NCI-H187 (cell line): Measurements from ENCODE around the gene WNK1.
"Not testable (repeated sequence)": the region's sequence is repeated elsewhere in the genome, so short reads cannot be mapped to it uniquely, and the experiment has no call there.

ENCODE experiments used
- DNase-seq, 2 experiments: peaks; one replicate each; lab custom pipeline; 2025; lab: John Stamatoyannopoulos, UW

The WNK1 gene

DNA sequence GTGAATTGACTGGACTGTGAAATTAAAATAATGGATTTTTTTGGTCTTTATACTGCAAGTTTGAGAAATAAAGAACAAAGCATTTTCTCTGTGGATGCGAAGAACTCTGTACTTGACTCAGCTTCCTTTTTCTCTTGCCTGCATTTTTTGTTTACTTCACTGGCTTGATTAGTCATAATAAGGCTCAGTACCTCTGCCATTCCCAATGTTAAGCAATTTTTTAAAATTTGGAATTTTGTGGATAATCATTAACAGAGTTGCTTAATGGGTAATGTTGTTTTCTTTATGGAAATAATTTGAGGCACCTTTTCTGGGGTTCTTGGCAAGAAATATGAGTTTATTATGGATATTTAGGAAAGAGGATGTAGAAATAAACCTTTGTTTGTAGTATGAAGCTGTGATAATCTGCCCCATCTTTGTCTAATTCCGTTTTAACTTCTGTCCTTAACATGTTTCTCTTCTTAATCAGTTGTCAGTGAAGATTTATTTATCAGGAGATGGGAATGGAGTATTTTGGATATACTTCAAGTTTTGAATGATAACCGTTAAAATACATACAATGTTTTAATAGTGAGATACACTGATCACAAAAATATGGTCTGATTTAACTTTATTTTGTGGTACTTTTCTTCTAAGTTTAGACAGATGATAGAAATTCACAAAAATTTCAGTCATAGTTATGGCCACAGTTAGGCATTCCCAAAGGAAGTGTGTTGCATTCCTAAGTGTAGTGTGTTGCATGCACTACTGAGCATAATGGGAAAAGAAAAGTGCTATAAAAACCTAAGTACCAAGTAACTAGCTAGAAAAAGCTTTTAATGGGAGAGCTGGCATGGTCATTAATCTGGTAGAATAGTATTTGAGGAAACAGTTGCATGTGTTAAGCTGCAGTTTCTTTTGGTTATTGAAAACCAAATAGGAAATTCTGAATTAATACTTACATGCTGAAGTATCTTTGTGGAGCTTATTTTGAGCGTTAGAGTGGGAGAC is 27.7 kb downstream of the WNK1 start:
- peak in 1 of 2 experiments; percentile 5 for DNase-seq

DNA sequence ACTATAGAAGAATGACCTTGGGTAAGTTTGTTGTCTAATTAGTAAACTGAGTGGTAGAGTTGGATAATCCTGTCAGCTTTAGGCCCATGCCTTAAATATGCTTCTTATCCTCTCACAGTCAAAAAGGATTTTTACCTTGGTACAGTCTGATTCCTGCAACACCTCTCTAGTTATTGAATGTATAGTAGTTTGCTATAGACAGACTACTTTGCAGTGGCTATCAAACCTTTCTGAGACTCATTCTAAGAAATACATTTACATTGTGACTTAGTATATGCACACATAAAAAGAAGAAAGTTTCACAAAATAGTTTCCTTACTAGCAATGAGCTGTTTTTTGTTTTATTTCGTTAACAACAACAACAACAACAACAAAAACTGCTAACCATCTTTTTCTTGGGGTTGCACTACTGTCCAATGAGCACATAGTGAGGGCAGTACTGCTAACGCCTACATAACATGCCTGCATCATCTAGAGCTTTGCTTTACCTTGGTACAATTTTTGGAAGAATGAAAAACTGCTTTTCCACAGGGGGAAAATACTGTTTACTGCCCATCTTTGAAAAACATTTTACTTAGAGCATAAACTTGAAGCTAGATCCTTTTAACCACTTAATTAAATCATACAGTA is 28.5 kb downstream of the WNK1 start:
- no peak for DNase-seq

DNA sequence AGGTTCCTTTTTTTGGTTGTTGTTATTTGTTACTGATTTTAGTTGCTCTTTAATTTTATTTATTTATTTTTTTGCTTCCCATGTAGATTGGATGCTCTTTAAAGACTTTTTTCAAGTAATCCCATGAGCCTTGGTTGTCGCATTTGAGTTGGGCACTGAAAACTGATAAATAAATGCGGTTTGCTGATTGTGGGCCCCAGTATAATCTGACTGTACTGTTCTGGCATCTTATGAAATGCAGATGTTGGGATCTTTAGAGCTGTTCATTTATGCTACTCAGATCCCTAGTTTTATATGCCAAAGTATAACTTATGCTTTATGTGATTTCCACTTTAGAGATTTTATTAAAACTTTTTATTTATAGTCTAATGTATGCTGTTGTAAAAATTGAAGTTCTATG is 33.3 kb downstream of the WNK1 start:
- no peak for DNase-seq

DNA sequence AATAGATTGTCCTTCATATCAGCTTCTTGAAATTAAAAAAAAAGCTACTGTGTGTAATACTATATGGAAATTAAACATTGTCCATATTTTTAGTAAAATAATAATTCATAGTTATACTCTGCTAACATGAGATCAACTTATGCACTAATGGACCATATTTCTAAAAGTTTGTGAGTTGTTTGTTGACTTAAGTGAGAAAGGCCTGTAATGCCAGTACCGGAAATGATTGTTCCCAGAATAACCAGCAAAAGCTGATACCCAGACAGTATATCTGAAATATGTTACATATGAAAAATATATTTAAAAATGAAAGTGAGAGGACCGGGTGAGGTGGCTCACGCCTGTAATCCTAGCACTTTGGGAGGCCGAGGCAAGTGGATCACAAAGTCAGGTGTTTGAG is 35.9 kb downstream of the WNK1 start:
- DNase-seq, result no peak

DNA sequence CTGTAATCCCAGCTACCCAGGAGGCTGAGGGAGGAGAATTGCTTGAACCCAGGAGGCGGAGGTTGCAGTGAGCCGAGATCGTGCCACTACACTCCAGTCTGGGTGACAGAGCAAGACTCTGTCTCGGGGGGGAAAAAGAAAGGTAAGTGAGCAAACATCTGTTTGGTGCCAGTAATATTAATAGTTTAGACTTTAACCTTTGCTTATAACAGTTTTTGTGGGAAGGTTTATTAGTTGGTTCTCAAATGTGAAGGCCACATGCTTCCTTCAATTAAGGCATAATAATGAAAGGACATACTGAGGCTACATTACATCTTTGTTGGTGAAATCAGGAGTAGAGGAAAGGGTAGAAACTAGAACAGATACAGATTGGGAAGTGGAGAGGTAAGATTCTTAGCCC is 36.4 kb downstream of the WNK1 start:
- DNase-seq, result not testable (repeated sequence)

DNA sequence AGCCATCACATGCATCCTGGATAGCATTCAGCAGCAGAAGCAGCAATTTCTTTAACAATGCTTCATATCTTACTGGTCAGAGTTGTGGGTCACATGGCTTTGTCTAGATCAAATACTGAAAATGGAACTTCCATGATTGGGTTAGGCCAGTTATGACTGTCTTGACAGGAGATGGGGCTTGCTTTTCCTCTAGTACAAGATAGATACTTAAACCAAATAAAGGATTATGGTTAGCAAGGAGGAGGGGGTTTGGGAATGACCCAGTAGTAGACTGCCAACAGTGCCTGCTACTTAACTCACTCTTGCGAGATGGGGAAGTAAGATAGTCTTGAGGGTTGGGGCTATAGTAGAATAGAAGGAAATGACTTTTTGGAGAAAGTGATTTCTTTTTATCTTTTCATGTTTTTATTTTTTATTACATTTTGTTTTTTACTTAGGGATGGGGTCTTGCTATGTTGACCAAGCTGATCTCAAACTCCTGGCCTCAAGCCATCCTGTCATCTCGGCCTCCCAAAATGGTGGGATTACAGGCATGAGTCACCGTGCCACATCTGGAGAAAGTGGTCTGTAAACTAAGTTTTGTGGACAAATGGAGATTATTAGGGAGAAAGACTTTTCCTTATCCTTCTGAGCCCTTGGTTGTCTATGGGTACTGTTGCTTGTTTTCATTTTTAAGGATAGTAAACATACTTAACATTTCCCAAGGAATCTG is 37.6 kb downstream of the WNK1 start:
- DNase-seq, result no peak

DNA sequence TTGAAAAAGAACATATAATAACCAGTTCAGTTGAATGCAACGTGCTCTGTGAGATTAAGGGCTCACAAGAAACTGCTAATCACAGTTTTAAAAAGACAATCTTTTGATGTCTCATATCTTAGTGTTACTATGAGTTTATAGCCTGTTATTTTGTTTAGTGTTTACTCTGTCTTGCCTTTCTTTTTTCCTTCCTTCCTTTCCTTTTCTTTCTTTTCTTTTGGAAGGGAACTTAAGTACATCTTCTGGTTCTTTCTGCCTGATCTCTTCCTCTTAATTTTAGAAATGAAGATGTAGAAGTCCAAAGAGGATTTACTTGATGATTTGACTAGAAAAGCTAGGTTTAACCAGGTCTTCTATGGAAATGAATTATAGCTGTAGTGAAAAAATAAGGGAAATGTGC is 38.2 kb downstream of the WNK1 start:
- no peak for DNase-seq

DNA sequence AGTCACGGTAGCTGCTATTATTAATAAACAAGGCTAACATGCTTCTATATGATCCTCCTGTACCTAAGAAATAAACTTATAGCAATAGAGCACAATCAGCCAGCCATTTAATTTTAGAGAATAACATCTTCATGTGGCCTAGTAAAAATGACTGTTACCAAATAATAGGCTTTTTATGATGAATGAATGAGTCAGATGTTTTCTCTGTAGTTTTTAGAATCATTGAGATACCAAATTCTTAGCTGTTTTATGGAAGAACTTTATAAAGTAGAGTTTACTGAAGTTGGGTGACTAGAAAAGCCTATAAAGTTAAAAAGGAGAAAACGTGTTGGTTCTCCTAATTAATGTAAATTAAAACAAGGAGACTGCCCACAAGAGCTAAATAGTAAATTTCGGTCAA is 40.7 kb downstream of the WNK1 start:
- no peak for DNase-seq

DNA sequence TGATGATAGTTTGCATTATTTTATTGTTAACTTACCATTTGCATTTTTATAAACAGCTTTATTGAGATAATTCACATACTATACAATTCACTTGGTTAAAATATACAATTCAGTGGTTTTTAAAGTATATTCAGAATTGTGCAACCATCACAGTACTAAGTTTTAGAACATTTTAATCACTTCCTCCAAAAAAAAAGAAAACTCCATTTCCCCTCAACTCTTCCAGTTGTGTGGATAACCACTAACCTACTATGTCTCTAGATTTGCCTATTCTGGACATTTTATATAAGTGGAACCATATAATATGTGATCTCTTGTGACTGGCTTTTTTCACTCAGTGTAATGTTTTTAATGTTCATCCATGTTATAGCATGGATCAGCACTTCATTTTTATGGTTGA is 41.3 kb downstream of the WNK1 start:
- DNase-seq, result no peak

DNA sequence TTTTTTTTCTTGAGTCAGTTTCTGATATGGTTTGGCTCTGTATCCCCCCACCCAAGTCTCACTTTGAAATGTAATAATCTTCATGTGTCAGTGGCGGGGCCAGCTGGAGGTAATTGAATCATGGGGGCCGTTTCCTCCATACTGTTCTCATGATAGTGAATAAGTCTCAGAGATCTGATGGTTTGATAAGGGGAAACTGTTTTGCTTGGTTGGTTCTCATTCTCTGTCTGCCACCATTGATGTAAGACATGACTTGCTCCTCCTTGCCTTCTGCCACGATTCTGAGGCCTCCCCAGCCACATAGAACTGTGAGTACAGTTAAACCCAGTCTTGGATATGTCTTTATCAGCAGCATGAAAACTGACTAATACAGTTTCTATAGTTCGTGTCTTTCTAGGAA is 42.9 kb downstream of the WNK1 start:
- no peak for DNase-seq

DNA sequence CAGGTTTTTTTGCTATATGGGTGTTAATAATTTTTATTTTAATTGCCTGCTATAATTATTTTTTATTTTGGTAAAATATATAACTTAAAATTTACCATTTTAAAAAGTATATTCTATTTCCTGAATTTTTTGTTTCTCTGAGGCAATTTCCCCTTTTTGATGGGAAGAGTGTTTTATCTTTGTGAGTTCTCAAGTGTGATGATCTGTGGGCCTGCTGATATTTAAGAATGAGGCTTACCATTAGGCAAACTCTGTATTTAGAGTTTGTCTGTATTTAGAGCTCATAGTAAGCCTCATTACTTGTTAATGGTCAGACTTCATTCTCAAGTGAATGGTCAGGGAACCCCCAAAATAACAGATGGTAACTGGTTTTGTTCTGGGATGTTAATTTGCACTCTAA is 48.0 kb downstream of the WNK1 start:
- no peak for DNase-seq

DNA sequence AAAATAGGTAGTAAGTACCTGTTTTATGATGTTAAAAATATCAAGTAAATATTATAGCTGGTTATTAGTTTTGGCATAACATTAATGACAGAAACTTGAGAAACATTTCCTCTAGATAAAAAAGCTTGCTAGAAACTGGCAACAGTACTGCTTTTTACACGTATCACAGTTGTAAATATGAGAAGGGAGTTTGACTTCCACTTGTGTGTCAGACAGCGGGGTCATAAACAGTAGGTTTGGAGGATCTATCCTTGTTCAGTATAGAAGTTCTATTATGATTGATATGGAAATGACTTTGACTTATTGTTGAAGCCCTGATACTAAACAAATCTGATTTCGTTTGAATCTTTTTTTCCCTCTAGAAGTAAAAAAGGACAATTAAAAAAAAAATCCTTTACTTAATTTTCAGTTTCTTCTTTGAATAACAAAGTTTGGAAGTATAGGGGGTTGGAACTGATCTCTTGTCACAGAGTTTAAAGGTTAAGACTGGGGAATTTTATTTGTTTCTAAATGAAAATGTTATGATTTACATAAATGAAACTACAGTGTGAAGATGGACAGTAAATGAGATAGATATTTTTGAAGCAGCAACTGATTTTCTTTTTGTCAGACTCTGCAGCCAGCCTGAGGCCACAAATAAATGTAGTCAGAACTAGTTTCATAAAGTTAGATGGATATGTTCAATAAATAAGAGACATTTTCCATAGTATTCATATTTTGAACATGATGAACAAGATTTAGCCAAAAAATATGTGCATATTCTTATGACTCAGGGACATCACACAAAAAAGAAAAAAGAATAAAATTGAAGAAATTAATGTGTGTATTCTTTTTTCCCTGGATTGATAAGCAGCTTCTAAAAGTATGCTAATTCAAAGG is 50.1 kb downstream of the WNK1 start:
- DNase-seq, result no peak

DNA sequence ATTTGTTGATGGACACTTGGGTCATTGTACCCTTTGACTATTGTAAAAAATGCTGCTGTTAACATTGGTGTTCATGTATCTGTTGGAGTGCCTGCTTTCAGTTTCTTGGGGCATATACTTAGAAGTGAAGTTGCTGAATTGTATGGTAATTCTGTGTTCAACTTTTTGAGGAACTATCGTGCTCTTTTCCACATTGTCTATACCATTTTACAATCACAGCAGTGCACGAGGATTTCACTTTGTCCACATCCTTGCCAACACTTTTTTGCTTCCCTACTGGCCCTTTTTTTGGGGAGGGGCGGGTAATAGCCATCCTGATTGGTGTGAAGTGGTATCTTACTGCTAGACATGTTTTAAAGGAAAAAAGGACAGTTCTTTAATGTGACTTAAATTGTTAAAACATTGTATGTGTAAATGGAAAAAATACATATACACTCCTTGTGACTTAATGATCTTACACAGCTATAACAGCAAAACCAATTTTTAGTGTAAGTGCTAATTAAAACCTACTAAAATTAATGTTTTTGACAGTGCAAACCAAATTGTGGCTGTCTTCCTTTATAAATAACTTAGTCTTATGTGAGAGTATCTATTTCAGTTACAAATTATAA is 52.7 kb downstream of the WNK1 start:
- DNase-seq, result no peak

DNA sequence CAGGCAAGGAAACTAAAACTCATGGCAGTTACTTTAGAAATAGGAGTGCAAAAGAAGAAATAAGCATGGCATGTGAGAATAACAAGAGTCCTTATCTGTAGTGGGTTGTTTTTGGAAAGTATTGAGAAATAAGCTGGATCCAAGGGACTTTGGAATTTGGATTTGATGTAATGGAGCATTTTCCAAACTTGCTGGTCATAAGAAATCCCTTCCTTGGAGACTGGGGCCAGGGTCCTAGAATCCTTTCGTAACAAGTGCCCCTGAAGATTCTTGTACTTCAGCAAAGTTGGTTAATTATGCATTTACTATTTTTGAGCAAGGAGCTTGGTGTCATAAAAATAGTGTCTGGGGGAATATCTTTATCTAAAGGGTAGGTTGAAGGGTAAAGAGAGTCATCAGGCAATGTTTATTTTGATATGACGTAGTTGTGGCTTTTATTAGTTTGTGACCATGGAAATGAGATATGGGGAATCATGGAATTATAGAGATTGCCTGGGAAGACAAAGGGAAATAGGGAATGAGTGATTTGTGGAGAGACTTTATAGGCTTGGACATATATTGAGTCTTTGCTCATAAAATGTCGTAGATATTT is 53.9 kb downstream of the WNK1 start:
- DNase-seq, result no peak

DNA sequence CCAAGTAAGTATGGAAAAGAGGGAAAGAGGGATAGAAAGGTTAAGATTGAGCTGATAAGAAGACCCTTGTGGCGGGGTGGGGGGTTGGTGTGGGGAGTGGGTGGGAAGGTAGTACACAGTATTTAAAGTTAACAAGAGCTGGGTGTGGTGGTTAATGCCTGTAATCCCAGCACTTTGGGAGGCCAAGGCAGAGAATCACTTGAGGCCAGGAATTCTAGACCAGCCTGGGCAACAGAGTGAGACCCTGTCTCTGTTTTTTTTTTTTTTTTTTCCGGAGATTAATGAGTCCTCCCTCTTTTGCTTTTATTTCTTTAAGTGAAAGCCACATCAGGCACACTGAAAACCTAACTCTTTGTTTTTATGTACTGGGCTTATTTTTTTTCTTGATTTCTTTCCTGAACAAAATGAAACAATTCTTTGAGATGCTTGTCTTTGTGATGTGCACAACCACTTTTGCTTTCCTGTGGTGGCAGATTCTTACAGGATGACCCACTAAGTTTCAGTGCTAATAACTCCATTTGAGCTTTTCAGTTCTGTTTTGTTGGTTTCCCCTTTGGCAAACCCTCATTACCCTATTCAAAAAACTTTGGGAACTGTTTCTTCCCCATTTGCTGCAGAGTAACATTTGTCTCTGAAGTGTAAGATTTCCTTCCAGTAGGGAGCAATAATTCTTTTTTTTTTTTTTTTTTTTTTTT is 54.8 kb downstream of the WNK1 start:
- DNase-seq, result no peak

DNA sequence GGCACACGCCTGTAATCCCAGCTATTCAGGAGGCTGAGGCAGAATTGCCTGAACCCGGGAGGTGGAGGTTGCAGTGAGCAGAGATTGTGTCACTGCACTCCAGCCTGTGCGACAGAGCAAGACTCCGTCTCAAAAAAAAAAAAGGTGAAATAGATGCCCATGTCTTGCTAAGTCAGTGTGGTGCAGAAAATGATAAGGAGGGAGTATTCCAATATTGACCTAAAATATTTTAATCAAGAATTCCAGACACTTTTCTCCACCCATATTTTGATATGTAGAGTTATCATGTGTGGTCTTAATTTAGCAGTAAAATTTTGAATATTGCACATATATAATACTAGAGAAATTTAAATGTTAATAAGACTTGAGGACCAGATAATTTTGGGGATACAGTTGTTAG is 57.7 kb downstream of the WNK1 start:
- no peak for DNase-seq

DNA sequence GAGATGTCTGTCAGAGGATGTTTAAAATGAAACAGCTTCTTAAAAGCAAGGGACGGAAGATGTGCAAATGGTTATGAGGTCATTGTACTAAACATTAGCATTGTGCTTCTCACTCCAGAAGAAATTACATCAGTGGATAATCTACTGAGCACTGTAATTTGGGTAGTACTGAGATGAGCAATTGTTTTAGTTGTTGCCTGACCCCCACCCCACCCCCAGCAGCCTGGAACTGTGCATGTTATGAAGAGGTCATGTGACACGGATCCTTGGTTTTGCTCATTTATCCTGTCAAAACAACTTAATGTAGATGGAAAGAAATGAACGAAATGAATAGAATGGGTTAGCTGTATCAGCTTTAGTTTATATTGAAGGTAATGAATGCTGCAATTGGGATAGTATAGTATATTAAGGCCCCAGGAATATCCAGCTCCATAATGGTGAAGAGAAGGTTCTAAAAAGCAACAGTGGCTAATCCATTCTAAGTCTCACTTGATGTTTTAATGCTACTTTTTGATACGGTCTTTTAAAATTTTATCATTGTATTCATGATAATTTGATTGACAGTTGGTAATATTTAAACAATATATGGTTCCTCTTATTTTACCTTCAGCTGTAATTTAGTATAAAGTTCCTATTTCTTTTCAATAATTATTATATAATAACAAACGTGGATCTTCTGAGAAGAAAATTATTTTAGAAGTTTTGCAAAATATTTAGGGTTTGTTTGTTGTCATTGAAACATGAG is 58.5 kb downstream of the WNK1 start:
- DNase-seq, result no peak

DNA sequence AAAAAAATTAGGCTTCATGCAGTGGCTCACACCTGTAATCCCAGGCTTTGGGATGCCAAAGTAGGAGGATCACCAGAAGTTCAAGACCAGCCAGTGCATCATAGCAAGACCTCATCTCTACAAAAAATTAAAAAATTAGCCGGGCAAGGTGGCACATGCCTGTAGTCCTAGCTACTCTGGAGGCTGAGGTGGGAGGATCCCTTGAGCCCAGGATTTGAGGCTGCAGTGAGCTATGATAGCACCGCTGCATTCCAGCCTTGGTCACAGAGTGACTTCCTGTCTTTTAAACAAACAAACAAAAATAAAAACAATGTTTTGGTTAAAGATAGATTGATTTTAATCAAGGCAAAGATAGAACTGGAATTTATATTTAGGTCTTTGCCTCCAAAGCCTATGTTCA is 60.6 kb downstream of the WNK1 start:
- no peak for DNase-seq

DNA sequence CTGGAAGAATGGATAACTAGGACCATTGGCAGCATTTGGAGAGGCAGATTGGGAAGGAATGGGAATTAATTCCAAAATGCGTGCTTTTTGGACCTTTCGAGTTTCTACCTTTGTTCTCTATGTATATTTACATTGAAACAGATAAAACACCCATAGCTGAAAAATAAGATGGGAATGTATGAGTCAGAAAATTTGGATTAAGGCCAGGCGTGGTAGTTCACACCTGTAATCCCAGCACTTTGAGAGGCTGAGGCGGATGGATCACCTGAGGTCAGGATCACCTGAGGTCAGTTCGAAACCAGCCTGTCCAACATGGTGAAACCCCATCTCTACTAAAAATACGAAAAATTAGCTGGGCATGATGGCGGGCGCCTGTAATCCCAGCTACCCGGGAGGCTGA is 65.1 kb downstream of the WNK1 start:
- not testable (repeated sequence) for DNase-seq
